Measurements from ENCODE around the gene AGBL1. TPM values are rescaled to one million over a fixed set of nuclear protein-coding genes. Genes with fewer than 3 reads are reported as not detected.

The AGBL1 gene
- total RNA-seq, 1 donor from 2014 or later: not detected

DNA sequence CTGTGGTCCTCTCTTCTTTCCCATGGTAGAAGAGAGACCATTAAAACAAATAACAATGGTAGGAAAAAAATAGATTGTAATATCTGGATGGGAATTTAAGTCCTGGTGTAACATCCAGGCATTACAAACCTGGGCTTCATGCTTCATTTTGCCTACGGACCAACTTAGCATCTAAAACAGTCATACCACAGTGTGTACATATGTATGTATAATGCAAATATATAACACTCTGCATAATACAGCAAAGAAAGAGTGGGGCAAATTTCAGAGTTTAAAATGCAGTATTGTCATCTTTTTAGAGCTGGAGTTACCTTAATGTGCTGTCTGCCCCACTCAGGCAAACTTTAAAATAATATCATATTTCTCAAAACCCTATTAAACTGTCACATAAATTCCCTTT, 298.2 kb downstream of the AGBL1 start:
- no peak for DNase-seq (ENCODE audit: extremely low spot score, unreplicated experiment)
- TF ChIP-seq, protein P1, sequence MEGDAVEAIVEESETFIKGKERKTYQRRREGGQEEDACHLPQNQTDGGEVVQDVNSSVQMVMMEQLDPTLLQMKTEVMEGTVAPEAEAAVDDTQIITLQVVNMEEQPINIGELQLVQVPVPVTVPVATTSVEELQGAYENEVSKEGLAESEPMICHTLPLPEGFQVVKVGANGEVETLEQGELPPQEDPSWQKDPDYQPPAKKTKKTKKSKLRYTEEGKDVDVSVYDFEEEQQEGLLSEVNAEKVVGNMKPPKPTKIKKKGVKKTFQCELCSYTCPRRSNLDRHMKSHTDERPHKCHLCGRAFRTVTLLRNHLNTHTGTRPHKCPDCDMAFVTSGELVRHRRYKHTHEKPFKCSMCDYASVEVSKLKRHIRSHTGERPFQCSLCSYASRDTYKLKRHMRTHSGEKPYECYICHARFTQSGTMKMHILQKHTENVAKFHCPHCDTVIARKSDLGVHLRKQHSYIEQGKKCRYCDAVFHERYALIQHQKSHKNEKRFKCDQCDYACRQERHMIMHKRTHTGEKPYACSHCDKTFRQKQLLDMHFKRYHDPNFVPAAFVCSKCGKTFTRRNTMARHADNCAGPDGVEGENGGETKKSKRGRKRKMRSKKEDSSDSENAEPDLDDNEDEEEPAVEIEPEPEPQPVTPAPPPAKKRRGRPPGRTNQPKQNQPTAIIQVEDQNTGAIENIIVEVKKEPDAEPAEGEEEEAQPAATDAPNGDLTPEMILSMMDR (IDR thresholded peaks at IDR 0.05): no peak
- H3K9me3 Mint-ChIP-seq (ENCODE audit: unreplicated experiment): peaks cover 6% of the 10 kb centered on the region
- H3K4me3 Mint-ChIP-seq (ENCODE audit: unreplicated experiment): no peak overlapping the region
- no peak overlapping the region for H3K27ac Mint-ChIP-seq (ENCODE audit: unreplicated experiment)
- no peaks in the 10 kb centered on the region for H3K27me3 Mint-ChIP-seq (ENCODE audit: unreplicated experiment)
- no peaks in the 10 kb centered on the region for H3K4me1 Mint-ChIP-seq (ENCODE audit: unreplicated experiment)
- H3K36me3 Mint-ChIP-seq (ENCODE audit: unreplicated experiment): no peaks in the 10 kb centered on the region

DNA sequence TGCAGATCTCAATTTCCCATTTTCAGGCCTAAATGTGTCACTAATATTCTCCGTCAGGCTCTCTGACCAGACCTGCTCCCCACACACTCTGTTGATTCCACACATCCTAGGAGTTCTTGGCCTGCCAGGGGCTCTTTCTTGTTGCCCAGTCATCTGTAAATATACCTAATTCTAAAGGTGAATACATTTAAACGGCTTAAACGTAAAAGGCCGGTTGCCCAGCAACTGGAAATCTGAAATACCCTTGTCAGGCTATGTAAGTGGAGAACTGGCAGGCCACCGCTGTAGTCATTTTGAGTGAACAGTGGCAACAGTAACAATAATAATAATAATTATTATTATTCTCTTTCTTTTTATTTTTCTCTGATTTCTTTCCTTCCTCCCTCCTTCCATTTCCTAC, 302.7 kb downstream of the AGBL1 start:
- Mint-ChIP-seq H3K27ac (ENCODE audit: unreplicated experiment) (no peak overlapping the region), H3K36me3 (ENCODE audit: unreplicated experiment) (no peaks in the 10 kb centered on the region), H3K27me3 (ENCODE audit: unreplicated experiment) (no peaks in the 10 kb centered on the region), H3K9me3 (ENCODE audit: unreplicated experiment) (no peaks in the 10 kb centered on the region), H3K4me1 (ENCODE audit: unreplicated experiment) (no peaks in the 10 kb centered on the region), H3K4me3 (ENCODE audit: unreplicated experiment) (no peak overlapping the region)
- TF ChIP-seq, protein P1 (IDR thresholded peaks at IDR 0.05): no peak
- DNase-seq (ENCODE audit: extremely low spot score, unreplicated experiment): no peak

DNA sequence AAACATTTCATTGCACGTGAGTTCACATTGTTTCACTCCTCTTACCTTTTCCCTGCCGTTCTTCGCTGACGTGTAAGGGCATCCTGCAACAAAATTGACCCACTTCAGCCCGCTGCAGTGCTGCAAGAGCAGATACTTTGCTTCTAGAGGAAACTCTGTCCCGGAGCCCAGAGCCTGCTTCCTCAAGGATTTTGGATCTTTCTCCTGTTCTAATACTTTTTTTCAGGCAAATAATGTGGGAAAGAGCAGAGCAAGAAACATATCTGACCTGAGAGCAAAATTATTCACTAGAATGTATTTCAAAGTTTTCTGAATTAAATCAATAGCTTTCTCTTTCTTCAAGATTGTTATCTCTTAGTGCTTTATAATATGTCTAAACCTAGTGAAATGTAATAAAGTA, 303.9 kb downstream of the AGBL1 start:
- Mint-ChIP-seq H3K9me3 (ENCODE audit: unreplicated experiment) (no peaks in the 10 kb centered on the region), H3K4me1 (ENCODE audit: unreplicated experiment) (no peaks in the 10 kb centered on the region), H3K27ac (ENCODE audit: unreplicated experiment) (no peak overlapping the region), H3K4me3 (ENCODE audit: unreplicated experiment) (no peak overlapping the region), H3K36me3 (ENCODE audit: unreplicated experiment) (no peaks in the 10 kb centered on the region), H3K27me3 (ENCODE audit: unreplicated experiment) (no peaks in the 10 kb centered on the region)
- no peak for DNase-seq (ENCODE audit: extremely low spot score, unreplicated experiment)
- TF ChIP-seq, protein P1 (IDR thresholded peaks at IDR 0.05): no peak

DNA sequence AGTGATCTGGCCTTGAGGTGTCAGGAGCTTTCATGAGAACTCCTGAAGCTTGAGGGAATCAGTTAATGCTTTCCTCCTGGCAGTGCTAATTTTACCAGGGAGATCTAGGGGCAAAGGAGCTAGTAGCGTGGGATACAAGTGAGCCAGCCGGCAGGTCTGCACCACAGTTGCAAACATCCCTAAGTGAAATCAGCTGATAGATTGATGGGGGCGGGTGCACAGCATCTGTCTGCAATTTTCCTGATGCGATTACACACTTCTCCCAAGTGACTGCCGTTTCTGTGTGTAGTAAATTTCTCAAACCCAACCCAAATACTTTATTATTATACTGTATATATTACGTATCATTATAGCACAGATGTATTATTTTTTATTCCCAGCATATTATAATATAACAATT, 304.5 kb downstream of the AGBL1 start:
- Mint-ChIP-seq H3K27me3 (ENCODE audit: unreplicated experiment) (no peaks in the 10 kb centered on the region), H3K4me3 (ENCODE audit: unreplicated experiment) (no peak overlapping the region), H3K27ac (ENCODE audit: unreplicated experiment) (no peak overlapping the region), H3K9me3 (ENCODE audit: unreplicated experiment) (no peaks in the 10 kb centered on the region), H3K4me1 (ENCODE audit: unreplicated experiment) (no peaks in the 10 kb centered on the region), H3K36me3 (ENCODE audit: unreplicated experiment) (no peaks in the 10 kb centered on the region)
- DNase-seq (ENCODE audit: extremely low spot score, unreplicated experiment): no peak
- TF ChIP-seq, protein P1 (IDR thresholded peaks at IDR 0.05): no peak

DNA sequence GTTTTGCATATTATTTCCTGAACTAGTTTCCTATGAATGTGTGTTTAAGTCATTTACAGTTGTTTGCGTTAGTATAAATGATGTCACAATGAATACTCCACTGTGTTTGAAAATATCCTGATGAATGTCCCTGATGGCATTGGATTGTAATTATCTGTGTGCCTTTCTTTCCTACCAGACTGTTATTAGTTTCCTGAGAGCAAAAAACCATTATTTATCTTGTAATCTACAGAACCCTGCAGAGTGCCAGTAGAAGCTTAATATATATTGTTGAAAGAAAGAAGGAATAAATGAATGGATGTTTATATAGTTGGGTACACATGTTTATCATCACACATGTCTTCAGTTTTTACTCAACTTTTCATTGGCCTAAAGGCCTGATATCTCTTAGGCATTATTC, 312.6 kb downstream of the AGBL1 start:
- Mint-ChIP-seq H3K27me3 (ENCODE audit: unreplicated experiment) (no peaks in the 10 kb centered on the region), H3K9me3 (ENCODE audit: unreplicated experiment) (peaks cover 13% of the 10 kb centered on the region), H3K27ac (ENCODE audit: unreplicated experiment) (no peak overlapping the region), H3K36me3 (ENCODE audit: unreplicated experiment) (no peaks in the 10 kb centered on the region), H3K4me3 (ENCODE audit: unreplicated experiment) (no peak overlapping the region), H3K4me1 (ENCODE audit: unreplicated experiment) (no peaks in the 10 kb centered on the region)
- TF ChIP-seq, protein P1 (IDR thresholded peaks at IDR 0.05): no peak
- no peak for DNase-seq (ENCODE audit: extremely low spot score, unreplicated experiment)

Measured in osteocyte (in vitro differentiated cells).